ENCODE measurements around the gene FES. TPM values are rescaled to one million over a fixed set of nuclear protein-coding genes. Genes with fewer than 3 reads are reported as not detected.
"Not testable (repeated sequence)": the region's sequence is repeated elsewhere in the genome, so short reads cannot be mapped to it uniquely, and the experiment has no call there.

The FES gene
- total RNA-seq (2014; rRNA removed; shearing (Covaris generic)): 0.16 TPM in 1 of 2 replicates, not detected in the other

DNA sequence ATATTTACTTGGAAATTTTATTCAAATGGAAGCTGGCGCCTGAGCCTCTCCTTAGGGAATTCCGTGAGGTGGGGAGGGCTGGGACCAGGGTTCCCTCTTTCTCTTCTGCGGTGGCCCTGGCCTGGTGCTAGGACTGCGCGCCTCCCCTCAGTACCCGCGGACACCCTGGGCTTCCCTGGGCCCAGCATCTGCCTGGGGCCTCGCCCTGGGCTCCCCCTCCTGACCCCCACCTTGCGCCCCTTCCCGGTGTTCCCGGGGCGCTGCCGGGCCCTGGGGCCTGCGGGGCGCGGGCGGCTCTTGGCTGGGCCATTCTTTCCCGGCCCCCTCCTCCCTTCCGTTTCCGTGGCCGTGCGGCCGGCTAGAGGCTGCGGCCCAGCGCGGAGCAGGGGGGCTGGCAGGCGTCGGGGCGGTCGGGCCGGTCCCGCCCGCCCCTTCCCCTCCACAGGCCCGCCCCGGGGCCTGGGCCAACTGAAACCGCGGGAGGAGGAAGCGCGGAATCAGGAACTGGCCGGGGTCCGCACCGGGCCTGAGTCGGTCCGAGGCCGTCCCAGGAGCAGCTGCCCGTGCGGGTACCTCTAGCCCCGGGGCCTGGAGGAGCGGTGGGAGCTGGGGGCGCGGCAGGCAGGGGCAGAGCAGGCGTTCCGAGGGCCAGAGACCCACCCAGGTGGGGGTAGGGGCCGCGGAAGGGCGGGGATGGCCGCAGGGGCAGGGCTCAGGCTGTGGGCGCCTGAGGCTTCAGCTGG is at the start of gene FES:
Gene FES, plus strand, starts transcription at position 529 of the 743 bp plus-strand sequence. CDS start 542 bp downstream, outside the sequence.
- Histone ChIP-seq H3K4me3 (no peak within 1 kb of the TSS), H3K4me1 (replicated peaks) (peaks cover 10% of the 10 kb centered on the region), H3K36me3 (peaks cover 41% of the 10 kb centered on the region), H3K9me3 (replicated peaks) (no peaks in the 10 kb centered on the region), H3K27ac (no peak within 1 kb of the TSS), H3K27me3 (replicated peaks) (no peaks in the 10 kb centered on the region)
- DNase-seq (ENCODE audit: low read depth in 1 of 2, low spot score in 2 of 2): no peak

- H3K9me3 ChIP-seq (replicated peaks): no peaks in the 10 kb centered on the region
- DNase-seq (ENCODE audit: low read depth in 1 of 2, low spot score in 2 of 2): no peak
- no peak overlapping the region for H3K27ac ChIP-seq
- H3K27me3 ChIP-seq (replicated peaks): no peaks in the 10 kb centered on the region
- H3K4me1 ChIP-seq (replicated peaks): peaks cover 38% of the 10 kb centered on the region
- no peaks in the 10 kb centered on the region for H3K36me3 ChIP-seq
- no peak overlapping the region for H3K4me3 ChIP-seq
Measured at GRCh38 chr15:90834626-90835025, 49.7 kb upstream of the FES start.

DNA sequence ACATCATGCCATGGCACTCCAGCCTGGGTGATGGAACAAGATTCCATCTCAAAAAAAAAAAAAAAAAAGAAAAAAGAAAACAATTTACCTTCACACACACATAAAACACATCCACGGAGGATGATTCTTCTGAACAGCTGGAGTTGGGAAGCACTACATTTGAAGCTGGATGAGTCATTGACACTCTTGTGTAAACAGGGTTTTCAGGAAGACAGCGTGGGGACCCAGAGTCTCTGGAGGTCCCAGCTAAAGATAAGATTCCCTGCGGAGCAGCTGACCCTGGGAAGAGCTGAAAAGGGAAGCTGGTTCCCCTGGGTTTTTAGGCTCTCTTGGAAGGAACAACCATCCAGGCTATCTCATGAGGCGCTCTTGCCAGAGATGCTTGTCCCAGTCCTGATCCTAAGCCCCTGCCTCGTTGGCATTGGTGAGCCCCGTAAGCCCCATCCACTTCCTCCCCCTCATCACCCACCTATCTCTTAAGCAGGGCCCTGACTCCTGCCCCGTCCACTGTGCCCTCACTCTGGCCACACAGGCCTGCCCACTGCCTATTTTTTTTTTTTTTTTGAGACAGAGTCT is 47.9 kb upstream of the FES start:
- peaks cover 22% of the 10 kb centered on the region for H3K4me1 ChIP-seq (replicated peaks)
- DNase-seq (ENCODE audit: low read depth in 1 of 2, low spot score in 2 of 2): peak; percentile 75 to 77
- H3K9me3 ChIP-seq (replicated peaks): no peaks in the 10 kb centered on the region
- H3K27ac ChIP-seq: peak overlapping the region; percentile 62
- H3K4me3 ChIP-seq: no peak overlapping the region
- H3K36me3 ChIP-seq: no peaks in the 10 kb centered on the region
- no peaks in the 10 kb centered on the region for H3K27me3 ChIP-seq (replicated peaks)

GRCh38 chr15:90837094-90837493 is 47.2 kb upstream of the FES start:
- peaks cover 22% of the 10 kb centered on the region for H3K4me1 ChIP-seq (replicated peaks)
- DNase-seq (ENCODE audit: low read depth in 1 of 2, low spot score in 2 of 2): peak; percentile 50 to 73
- H3K27me3 ChIP-seq (replicated peaks): no peaks in the 10 kb centered on the region
- H3K4me3 ChIP-seq: no peak overlapping the region
- H3K27ac ChIP-seq: peak overlapping the region; percentile 62
- H3K9me3 ChIP-seq (replicated peaks): no peaks in the 10 kb centered on the region
- no peaks in the 10 kb centered on the region for H3K36me3 ChIP-seq

DNA sequence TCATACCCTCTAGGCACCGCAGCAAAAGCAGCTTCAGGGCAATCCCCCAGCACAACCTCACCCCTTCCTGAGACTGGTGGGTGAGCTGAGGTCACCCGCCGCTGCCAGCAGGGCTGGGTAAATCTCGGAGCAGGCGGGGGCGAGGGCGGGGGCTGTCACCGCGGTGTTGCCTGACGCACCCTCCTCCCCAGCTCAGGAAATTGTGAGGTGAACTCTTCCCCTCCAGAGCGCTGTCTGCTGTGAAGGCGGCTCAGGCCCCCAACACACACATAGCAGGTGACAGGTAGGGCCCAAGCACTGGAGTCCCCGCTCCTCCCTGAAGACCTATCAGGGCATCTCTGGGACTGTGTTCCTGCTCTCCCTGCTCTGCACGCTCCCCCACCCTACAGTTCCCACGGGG is 46.2 kb upstream of the FES start:
- Histone ChIP-seq H3K4me1 (replicated peaks) (peaks cover 22% of the 10 kb centered on the region), H3K9me3 (replicated peaks) (no peaks in the 10 kb centered on the region), H3K36me3 (no peaks in the 10 kb centered on the region), H3K27ac (no peak overlapping the region), H3K27me3 (replicated peaks) (no peaks in the 10 kb centered on the region), H3K4me3 (no peak overlapping the region)
- DNase-seq (ENCODE audit: low read depth in 1 of 2, low spot score in 2 of 2): no peak

DNA sequence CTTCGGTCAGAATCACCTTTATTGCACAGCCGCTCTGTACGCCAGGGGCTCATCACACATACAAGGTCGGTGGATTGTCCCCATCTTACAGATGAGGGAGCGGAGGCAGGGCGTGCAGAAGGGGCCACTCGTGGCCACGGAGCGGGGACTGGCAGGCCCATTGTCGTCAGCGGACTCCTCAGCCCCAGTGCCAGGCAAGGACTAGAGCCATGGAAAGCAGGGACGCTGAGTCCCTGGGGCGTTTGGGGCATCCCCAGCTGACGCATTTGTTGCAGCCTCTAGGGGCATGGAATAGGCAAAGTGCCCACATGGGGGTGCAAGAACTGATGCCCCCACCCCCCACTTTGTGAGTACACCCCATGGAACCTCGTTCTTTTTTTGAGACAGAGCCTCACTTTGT is 45.8 kb upstream of the FES start:
- H3K27ac ChIP-seq: no peak overlapping the region
- H3K27me3 ChIP-seq (replicated peaks): no peaks in the 10 kb centered on the region
- H3K36me3 ChIP-seq: no peaks in the 10 kb centered on the region
- no peak for DNase-seq (ENCODE audit: low read depth in 1 of 2, low spot score in 2 of 2)
- H3K4me1 ChIP-seq (replicated peaks): peaks cover 22% of the 10 kb centered on the region
- H3K4me3 ChIP-seq: no peak overlapping the region
- no peaks in the 10 kb centered on the region for H3K9me3 ChIP-seq (replicated peaks)

GRCh38 chr15:90839187-90840071 is 44.9 kb upstream of the FES start:
- peaks cover 22% of the 10 kb centered on the region for H3K4me1 ChIP-seq (replicated peaks)
- no peak overlapping the region for H3K27ac ChIP-seq
- no peak overlapping the region for H3K4me3 ChIP-seq
- H3K36me3 ChIP-seq: no peaks in the 10 kb centered on the region
- no peak for DNase-seq (ENCODE audit: low read depth in 1 of 2, low spot score in 2 of 2)
- H3K9me3 ChIP-seq (replicated peaks): no peaks in the 10 kb centered on the region
- no peaks in the 10 kb centered on the region for H3K27me3 ChIP-seq (replicated peaks)

- H3K27ac ChIP-seq: no peak overlapping the region
- no peaks in the 10 kb centered on the region for H3K36me3 ChIP-seq
Measured at GRCh38 chr15:90840157-90840855, 44.0 kb upstream of the FES start.

DNA sequence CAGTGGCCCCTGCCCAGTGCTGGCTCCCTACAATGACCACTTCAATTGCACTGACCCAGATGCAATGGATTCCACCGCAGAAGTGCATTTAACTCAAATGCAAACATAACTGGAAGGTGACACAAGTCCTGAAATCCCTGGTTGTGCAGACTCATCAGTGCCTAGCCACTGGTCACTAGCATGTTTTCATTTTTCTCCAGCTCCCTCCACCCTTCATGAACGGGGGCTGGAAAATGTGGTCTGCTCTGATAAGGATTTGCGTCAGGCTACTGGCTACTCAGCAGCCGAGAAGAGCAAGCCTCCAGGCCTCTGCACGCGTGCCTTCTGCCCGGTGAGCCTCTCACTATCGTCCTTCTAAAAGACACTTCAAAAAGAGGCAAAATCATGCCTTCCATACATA is 43.4 kb upstream of the FES start:
- no peak for DNase-seq (ENCODE audit: low read depth in 1 of 2, low spot score in 2 of 2)
- Histone ChIP-seq H3K36me3 (no peaks in the 10 kb centered on the region), H3K4me3 (no peak overlapping the region), H3K9me3 (replicated peaks) (no peaks in the 10 kb centered on the region), H3K27me3 (replicated peaks) (no peaks in the 10 kb centered on the region), H3K27ac (no peak overlapping the region), H3K4me1 (replicated peaks) (peaks cover 30% of the 10 kb centered on the region)

More at GRCh38 chr15:90840157-90840855, 44.0 kb upstream of the FES start:
- Histone ChIP-seq H3K4me3 (no peak overlapping the region), H3K4me1 (replicated peaks) (peaks cover 30% of the 10 kb centered on the region), H3K9me3 (replicated peaks) (no peaks in the 10 kb centered on the region), H3K27me3 (replicated peaks) (no peaks in the 10 kb centered on the region)
- DNase-seq (ENCODE audit: low read depth in 1 of 2, low spot score in 2 of 2): no peak

DNA sequence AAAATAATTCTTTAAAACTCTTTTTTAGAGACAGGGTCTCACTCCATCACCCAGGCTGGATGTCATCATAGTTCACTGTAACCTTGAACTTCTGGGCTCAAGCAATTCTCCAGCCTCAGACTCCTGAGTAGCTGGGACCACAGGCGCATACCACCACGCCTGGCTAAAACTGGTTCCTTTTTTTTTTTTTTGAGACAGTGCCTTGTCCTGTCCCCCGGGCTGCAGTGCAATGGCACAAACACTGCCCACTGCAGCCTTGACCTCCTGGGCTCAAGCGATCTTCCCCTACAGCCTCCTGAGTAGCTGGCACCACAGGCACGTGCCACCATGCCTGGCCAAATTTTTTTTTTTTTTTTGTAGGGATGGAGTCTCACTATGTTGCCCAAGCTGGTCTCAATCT is 39.6 kb upstream of the FES start:
- H3K27ac ChIP-seq: no peak overlapping the region

GRCh38 chr15:90845201-90845949 is 38.9 kb upstream of the FES start:
- Histone ChIP-seq H3K9me3 (replicated peaks) (no peaks in the 10 kb centered on the region), H3K4me3 (no peak overlapping the region), H3K36me3 (no peaks in the 10 kb centered on the region), H3K27ac (peak overlapping the region; percentile 35; the same call in 1 of the 2 replicates), H3K4me1 (replicated peaks) (peaks cover 12% of the 10 kb centered on the region), H3K27me3 (replicated peaks) (no peaks in the 10 kb centered on the region)
- peak; percentile 64 to 78 for DNase-seq (ENCODE audit: low read depth in 1 of 2, low spot score in 2 of 2)

More for the DNA sequence above, 39.6 kb upstream of the FES start:
- H3K27me3 ChIP-seq (replicated peaks): no peaks in the 10 kb centered on the region
- H3K36me3 ChIP-seq: no peaks in the 10 kb centered on the region
- no peak for DNase-seq (ENCODE audit: low read depth in 1 of 2, low spot score in 2 of 2)
- H3K4me1 ChIP-seq (replicated peaks): peaks cover 12% of the 10 kb centered on the region
- no peaks in the 10 kb centered on the region for H3K9me3 ChIP-seq (replicated peaks)
- H3K4me3 ChIP-seq: no peak overlapping the region

- not testable (repeated sequence) for H3K4me3 ChIP-seq; H3K27me3 ChIP-seq (replicated peaks); H3K9me3 ChIP-seq (replicated peaks); DNase-seq (ENCODE audit: low read depth in 1 of 2, low spot score in 2 of 2); H3K27ac ChIP-seq; H3K36me3 ChIP-seq
- peaks cover 19% of the 10 kb centered on the region for H3K4me1 ChIP-seq (replicated peaks)
Measured at GRCh38 chr15:90849424-90849823, 34.9 kb upstream of the FES start.

DNA sequence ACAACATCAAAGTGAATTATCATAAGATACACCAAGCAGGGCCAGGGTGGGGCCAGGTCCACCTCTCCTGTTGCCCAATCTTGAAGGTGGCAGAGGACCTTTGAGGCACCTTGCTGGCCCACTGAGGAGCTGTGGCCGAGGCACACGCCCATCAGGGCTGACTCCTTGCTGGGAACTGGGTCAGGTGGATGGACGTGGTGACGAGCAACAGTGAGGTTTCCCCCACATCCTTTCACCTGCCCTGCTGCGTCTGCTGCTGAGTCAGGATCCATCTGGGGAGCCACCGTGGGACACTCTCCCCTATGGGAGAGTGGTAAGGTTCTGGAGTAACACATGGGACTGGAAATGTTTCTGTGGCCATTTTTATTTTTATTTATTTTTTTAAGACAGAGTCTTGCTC is 33.2 kb upstream of the FES start:
- Histone ChIP-seq H3K36me3 (no peaks in the 10 kb centered on the region), H3K4me1 (replicated peaks) (peaks cover 7% of the 10 kb centered on the region; the same call in 1 of the 2 replicates), H3K4me3 (no peak overlapping the region), H3K27ac (no peak overlapping the region), H3K27me3 (replicated peaks) (no peaks in the 10 kb centered on the region), H3K9me3 (replicated peaks) (no peaks in the 10 kb centered on the region)
- no peak for DNase-seq (ENCODE audit: low read depth in 1 of 2, low spot score in 2 of 2)
